ENCODE measurements around the gene H6PD.

The H6PD gene

DNA sequence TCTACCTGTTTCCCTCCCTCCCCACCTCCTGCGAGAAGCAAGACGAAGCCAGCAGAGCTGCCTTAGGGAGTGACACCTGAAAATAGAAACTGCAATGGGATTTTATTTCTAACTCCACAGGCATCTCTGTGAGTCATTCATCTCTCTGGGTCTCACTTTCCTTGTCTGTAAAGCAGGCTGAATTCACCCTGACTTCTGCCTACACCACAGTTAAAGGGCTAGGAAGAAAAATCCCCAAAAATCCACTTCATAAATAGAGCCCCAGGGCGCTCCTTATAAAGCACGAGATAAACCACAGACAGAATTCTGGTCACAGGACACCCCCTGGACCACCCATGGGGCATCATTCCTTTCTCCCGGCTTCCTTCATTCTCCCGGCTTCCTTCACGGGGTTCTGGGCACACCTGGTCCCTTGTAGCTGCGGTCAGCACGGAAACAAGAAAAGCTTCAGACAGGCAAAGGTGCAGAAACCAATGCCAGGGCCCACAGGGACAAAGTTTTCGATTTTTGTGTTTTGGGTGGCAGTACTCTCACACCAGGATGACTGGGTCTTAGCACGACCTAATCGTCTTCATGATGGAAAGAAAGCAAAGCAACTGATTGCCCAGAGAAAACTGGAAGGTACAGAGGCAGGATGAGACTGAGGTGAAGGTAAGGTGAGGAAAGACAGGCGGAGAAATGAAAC lies 2.8 kb upstream of the H6PD start:
- ATAC-seq: no peak
- TF ChIP-seq ZC3H10 (CRISPR knock-in tag; IDR thresholded peaks at IDR 0.05) (no peak), TOX (CRISPR knock-in tag; IDR thresholded peaks at IDR 0.05; ENCODE audit: borderline replicate concordance) (no peak), ESRRG (CRISPR knock-in tag; IDR thresholded peaks at IDR 0.05) (no peak), ZNF565 (CRISPR knock-in tag; conservative IDR thresholded peaks at IDR 0.05; ENCODE audit: low read depth) (no peak), ZNF8 (CRISPR knock-in tag; IDR thresholded peaks at IDR 0.05) (no peak), ISL1 (CRISPR knock-in tag; IDR thresholded peaks at IDR 0.05) (no peak), OSR1 (CRISPR knock-in tag; IDR thresholded peaks at IDR 0.05) (no peak), ZNF70 (CRISPR knock-in tag; IDR thresholded peaks at IDR 0.05) (no peak), GLIS3 (CRISPR knock-in tag; IDR thresholded peaks at IDR 0.05) (no peak), ZFP3 (CRISPR knock-in tag; IDR thresholded peaks at IDR 0.05) (no peak), CSDC2 (CRISPR knock-in tag; IDR thresholded peaks at IDR 0.05) (no peak), TCF4 (CRISPR knock-in tag; IDR thresholded peaks at IDR 0.05; ENCODE audit: borderline replicate concordance) (no peak), ZFP30 (CRISPR knock-in tag; IDR thresholded peaks at IDR 0.05) (no peak), RARB (CRISPR knock-in tag; IDR thresholded peaks at IDR 0.05) (no peak), PPARA (CRISPR knock-in tag; IDR thresholded peaks at IDR 0.05; ENCODE audit: borderline replicate concordance) (no peak)
- TF ChIP-seq, protein P1, sequence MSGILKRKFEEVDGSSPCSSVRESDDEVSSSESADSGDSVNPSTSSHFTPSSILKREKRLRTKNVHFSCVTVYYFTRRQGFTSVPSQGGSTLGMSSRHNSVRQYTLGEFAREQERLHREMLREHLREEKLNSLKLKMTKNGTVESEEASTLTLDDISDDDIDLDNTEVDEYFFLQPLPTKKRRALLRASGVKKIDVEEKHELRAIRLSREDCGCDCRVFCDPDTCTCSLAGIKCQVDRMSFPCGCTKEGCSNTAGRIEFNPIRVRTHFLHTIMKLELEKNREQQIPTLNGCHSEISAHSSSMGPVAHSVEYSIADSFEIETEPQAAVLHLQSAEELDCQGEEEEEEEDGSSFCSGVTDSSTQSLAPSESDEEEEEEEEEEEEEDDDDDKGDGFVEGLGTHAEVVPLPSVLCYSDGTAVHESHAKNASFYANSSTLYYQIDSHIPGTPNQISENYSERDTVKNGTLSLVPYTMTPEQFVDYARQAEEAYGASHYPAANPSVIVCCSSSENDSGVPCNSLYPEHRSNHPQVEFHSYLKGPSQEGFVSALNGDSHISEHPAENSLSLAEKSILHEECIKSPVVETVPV (CRISPR knock-in tag; IDR thresholded peaks at IDR 0.05): no peak
- TF ChIP-seq, protein P2, sequence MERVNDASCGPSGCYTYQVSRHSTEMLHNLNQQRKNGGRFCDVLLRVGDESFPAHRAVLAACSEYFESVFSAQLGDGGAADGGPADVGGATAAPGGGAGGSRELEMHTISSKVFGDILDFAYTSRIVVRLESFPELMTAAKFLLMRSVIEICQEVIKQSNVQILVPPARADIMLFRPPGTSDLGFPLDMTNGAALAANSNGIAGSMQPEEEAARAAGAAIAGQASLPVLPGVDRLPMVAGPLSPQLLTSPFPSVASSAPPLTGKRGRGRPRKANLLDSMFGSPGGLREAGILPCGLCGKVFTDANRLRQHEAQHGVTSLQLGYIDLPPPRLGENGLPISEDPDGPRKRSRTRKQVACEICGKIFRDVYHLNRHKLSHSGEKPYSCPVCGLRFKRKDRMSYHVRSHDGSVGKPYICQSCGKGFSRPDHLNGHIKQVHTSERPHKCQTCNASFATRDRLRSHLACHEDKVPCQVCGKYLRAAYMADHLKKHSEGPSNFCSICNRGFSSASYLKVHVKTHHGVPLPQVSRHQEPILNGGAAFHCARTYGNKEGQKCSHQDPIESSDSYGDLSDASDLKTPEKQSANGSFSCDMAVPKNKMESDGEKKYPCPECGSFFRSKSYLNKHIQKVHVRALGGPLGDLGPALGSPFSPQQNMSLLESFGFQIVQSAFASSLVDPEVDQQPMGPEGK (CRISPR knock-in tag; IDR thresholded peaks at IDR 0.05; ENCODE audit: borderline replicate concordance): no peak
- TF ChIP-seq, protein P3, sequence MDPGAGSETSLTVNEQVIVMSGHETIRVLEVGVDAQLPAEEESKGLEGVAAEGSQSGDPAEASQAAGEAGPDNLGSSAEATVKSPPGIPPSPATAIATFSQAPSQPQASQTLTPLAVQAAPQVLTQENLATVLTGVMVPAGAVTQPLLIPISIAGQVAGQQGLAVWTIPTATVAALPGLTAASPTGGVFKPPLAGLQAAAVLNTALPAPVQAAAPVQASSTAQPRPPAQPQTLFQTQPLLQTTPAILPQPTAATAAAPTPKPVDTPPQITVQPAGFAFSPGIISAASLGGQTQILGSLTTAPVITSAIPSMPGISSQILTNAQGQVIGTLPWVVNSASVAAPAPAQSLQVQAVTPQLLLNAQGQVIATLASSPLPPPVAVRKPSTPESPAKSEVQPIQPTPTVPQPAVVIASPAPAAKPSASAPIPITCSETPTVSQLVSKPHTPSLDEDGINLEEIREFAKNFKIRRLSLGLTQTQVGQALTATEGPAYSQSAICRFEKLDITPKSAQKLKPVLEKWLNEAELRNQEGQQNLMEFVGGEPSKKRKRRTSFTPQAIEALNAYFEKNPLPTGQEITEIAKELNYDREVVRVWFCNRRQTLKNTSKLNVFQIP (CRISPR knock-in tag; IDR thresholded peaks at IDR 0.05; ENCODE audit: borderline replicate concordance, low read depth): no peak
- TF ChIP-seq, protein P4, sequence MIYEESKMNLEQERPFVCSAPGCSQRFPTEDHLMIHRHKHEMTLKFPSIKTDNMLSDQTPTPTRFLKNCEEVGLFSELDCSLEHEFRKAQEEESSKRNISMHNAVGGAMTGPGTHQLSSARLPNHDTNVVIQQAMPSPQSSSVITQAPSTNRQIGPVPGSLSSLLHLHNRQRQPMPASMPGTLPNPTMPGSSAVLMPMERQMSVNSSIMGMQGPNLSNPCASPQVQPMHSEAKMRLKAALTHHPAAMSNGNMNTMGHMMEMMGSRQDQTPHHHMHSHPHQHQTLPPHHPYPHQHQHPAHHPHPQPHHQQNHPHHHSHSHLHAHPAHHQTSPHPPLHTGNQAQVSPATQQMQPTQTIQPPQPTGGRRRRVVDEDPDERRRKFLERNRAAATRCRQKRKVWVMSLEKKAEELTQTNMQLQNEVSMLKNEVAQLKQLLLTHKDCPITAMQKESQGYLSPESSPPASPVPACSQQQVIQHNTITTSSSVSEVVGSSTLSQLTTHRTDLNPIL (CRISPR knock-in tag; IDR thresholded peaks at IDR 0.05; ENCODE audit: low read depth): no peak

DNA sequence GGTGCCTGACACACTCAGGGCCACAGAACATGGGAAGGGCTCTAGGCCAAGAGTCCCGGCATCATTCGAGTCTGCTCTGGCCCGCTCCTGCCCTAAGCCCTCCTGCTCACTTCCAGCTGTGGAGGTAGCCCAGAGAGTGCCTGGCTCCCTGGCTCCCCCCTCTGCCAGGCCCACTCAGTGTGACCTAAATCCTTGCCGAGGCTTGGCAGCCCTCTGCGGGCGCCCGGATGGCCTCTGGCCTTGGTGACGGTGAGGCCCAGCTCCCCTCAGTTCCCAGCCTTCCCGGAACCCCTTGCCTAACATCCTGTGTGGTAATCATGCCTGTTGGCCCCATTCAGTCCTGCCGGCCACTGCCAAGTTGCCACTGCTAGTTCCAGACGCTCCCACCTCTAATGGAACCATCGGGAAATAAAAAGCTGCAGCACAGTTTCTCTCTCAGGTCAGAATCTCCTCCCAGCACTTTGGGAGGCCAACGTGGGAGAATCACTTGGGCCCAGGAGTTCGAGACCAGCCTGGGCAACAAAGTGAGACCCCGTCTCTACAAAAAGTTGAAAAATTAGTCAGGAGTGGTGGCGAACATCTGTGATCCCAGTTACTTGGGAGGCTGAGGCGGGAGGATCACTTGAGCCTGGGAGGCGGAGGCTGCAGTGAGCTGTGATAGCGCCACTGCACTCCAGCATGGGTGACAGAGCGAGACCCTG lies 1.2 kb upstream of the H6PD start:
- no peak for ATAC-seq

DNA sequence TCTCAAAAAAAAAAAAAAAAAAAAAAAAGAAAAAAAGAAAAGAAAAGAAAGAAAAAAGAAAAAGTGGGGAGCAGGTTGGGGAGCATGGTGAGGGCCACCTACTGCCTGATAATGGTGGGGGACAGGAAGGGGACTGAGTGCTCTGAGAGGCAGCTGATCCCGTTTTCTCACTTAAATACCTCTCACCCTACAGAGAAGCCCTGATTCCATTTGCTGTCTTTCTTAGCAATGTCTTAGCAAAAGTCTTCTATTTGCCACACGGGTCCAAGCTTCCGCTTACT lies 692 bp upstream of the H6PD start:
- TF ChIP-seq ZNF565 (CRISPR knock-in tag; conservative IDR thresholded peaks at IDR 0.05; ENCODE audit: low read depth) (no peak), PPARA (CRISPR knock-in tag; IDR thresholded peaks at IDR 0.05; ENCODE audit: borderline replicate concordance) (no peak), GLIS3 (CRISPR knock-in tag; IDR thresholded peaks at IDR 0.05) (no peak)
- TF ChIP-seq, protein P4 (CRISPR knock-in tag; IDR thresholded peaks at IDR 0.05; ENCODE audit: low read depth): no peak
- ATAC-seq: peak; percentile 6; the same call in 2 of the 3 replicates

More for the DNA sequence above, 1.2 kb upstream of the H6PD start:
- TF ChIP-seq, protein P1 (CRISPR knock-in tag; IDR thresholded peaks at IDR 0.05): no peak
- TF ChIP-seq SNAI2 (CRISPR knock-in tag; IDR thresholded peaks at IDR 0.05): no peak

Data from SK-N-SH treated with all-trans-retinoic acid at 6 μM for 48 hours (cell line).